NCI-H2107 (cell line): ENCODE measurements around the gene CARD19.
"Not testable (repeated sequence)": the region's sequence is repeated elsewhere in the genome, so short reads cannot be mapped to it uniquely, and the experiment has no call there.

ENCODE experiments used
- DNase-seq: peaks from one replicate; lab custom pipeline; 2025; lab: John Stamatoyannopoulos, UW

CARD19 gene

GRCh38 chr9:93134015-93134739 lies 38.2 kb downstream of the CARD19 start, which contains the start of gene NINJ1:
Gene NINJ1 (minus strand): TSS chr9:93134251. CDS start chr9:93134217, 34 bp downstream.
- DNase-seq, result no peak

- no peak for DNase-seq
Observed at GRCh38 chr9:93134740-93135444, 38.9 kb downstream of the CARD19 start.

DNA sequence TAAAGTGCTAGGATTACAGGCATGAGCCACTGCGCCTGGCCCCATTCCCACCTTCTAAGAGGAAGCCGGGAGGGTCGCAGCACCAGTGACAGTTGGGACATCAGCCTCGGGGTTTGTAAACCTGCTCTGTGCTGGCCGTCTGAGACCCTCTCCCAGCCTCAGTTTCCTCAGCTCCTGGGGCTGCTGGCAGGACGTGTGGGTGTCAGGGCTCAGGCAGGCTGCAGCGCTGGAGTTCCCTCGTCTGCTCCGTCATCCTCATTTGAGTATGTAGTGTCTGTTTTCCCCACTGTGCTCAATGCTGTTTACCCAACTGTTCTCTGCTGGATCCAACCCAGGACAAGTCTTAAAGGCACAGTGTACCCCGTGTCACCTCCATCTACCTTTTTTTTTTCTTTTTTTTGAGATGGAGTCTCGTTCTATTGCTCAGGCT lies 40.0 kb downstream of the CARD19 start:
- DNase-seq, result no peak

- no peak for DNase-seq
Observed at GRCh38 chr9:93137362-93137761, 41.3 kb downstream of the CARD19 start.

DNA sequence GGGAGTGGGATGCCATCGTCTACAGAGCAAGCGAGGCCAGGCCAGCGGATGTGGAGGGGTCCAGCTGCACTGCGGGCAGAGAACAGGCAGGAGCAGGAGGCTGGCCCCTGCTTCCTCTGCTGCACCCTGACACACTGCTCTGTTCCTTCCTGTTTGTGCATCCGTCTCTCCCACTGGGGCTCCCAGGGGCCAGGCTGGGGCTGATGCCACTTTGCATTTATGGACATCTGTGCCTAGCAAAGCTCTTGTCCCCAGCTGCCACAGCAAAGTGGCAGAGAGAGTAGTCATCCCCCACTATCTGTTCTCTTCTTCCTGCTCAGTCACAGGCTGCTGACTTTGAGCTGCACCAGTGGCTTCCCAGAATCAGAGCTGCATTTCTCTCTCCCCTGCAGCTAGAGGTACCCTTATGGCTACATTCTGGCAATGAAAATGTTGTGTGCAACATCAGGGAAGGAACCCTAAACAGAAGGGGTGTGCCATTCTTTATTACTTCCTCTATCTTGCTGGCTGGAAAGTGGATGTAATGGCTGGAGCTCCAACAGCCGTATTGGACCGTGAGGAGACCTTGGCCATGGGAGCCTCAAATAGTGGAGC lies 42.3 kb downstream of the CARD19 start:
- DNase-seq, result no peak

- DNase-seq, result no peak
Observed at GRCh38 chr9:93139365-93140182, 43.6 kb downstream of the CARD19 start.

DNA sequence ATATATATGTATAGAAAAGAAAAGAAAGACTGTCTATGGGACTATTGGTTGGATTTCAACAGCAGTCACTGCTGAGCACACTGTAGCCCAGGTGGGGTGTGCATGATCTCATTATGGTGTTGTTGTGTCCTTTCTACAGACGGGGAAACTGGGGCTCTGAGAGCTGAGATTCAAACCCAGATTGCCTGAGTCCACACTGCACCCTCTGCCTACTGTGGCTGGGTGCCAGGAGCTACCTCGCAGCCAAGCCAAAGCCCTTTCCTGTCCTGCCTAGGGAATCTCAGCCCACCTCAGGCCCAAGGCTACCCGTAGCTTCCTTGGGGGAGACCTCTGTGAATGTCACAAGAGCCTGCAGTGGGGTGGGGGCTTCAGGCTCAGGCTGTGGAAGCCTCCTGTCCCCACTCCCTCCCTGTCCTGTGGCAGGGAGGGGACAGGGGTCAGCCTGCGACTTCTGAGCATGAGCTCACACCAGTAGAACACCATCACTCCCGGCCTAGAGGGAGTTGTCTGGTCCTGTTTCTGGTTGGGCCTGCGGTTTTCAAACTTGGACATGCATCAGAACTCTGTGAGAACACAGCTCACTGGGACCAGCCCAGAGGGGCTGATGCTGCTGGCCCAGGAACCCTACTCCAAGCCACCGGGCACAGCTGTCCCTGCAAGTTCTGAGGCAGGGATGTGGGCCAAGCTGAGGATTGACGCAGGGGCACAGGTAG lies 45.9 kb downstream of the CARD19 start:
- no peak for DNase-seq

GRCh38 chr9:93143830-93144530 lies 48.0 kb downstream of the CARD19 start:
- DNase-seq, result peak; percentile 24

DNA sequence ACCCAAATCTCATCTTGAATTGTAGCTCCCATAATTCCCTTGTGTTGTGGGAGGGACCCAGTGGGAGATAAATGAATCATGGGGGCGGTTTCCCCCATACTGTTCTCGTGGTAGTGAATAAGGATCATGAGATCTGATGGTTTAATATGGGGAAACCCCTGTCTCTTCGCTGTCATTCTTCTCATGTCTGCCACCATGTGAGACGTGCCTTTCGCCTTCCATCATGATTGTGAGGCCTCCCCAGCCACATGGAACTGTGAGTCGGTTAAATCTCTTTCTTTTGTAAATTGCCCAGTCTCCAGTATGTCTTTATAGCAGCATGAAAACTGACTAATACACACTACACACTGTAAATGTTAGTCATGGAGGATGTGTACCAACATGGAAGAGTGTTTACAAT lies 50.7 kb downstream of the CARD19 start:
- not testable (repeated sequence) for DNase-seq

GRCh38 chr9:93147632-93148031 lies 51.6 kb downstream of the CARD19 start:
- DNase-seq, result no peak

DNA sequence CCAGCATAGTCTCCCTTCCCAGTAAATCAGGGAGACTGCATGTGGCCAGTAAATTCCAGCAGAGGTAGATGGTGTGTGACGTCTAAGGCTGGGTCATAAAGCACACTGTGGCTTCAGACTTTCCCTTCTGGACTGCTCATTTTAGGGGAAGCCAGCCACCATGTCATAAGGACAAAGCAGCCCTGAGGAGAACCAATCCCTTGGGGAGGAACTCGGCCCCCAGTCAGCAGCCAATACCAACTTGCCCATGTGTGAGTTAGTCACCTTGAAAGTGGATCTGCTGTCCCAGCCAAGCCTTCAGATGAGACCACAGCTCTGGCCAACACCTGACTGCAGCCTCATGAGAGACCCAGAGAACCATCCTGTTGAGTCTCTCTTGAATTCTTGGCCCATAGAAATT lies 52.7 kb downstream of the CARD19 start:
- no peak for DNase-seq

DNA sequence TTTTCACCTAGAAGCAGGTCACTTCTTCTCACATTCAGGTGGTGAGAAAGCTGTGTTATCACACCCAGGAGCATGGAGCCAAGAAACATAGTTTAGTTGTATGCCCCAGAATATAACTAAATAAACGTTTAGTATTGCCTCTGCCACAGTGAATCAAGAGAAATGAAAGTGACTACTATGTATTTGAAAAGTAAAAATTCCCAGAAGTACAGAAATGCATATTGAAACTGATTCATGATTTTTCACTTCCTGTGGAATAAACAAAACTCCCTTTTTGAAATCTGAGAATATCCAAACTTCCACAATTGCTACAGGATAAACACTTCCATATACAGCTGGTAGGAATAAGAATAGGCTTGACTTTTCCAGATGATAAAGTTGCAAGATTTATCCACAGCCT lies 53.3 kb downstream of the CARD19 start:
- no peak for DNase-seq

- DNase-seq, result no peak
Observed at GRCh38 chr9:93151097-93151784, 55.2 kb downstream of the CARD19 start.

DNA sequence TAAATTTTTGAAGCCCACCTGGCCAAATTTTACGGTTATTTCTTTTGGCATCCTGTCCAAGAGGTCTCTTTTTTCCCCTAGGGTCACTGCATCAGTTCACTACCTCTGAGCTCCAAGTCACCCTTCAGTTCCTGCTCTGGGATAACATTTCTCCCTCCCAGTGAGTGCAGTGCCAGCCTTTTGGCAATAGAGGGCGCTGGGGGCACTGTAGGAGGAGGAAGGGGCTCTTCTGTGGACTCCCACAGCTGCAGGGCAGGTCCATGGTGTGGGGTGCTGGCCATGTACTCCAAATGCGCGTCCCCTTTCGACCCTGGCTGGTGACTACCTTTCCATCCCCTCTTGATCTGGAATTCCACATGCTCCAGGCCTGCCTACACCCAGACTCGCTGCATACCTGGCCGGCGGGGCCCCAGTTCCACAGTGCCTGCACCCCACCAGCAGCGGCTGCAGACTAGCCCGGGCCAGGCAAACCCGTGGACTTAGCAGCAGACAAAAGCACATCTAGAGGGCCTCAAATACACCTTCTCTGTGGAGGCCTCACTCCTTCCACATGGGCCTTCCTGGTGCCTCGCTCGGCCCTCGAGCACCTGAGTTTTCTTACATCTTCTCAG lies 58.4 kb downstream of the CARD19 start:
- DNase-seq, result no peak

DNA sequence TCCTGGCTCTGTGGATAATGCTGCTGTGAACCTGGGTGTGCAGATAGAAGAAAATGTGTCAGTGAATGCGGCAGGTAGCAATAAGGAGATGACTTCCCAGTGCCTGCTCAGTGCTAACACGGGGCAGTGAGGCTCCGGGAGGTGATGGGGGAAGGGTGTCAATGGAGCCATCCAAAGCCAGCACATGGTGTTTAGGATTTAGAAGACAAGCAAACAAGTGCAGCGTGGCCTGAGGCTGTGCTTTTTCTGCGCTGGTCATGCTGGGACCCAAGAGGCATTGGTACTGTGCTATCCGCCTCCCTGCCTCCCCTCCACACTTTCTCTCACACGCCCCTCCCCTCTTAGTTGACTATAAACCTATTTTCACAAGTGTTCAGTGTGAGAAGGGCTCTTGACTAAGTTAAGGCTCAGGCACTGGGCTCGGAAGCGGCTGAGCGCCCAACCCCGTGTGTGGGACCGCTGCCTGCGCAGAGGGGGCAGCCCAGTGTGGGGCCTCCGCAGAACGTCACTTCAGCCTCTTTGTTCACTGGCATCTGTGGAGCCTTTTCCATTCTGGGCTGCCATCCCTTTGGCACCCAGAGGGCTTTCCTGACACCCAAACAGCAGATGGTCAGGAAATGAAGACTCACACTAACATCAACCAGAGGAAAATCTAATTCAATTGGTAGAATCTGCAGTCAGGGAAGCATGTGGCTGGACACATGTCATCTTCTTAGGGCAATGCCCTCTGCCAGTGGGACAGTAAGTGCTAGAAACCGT lies 59.9 kb downstream of the CARD19 start:
- DNase-seq, result no peak

GRCh38 chr9:93156475-93157008 lies 60.5 kb downstream of the CARD19 start:
- DNase-seq, result no peak

DNA sequence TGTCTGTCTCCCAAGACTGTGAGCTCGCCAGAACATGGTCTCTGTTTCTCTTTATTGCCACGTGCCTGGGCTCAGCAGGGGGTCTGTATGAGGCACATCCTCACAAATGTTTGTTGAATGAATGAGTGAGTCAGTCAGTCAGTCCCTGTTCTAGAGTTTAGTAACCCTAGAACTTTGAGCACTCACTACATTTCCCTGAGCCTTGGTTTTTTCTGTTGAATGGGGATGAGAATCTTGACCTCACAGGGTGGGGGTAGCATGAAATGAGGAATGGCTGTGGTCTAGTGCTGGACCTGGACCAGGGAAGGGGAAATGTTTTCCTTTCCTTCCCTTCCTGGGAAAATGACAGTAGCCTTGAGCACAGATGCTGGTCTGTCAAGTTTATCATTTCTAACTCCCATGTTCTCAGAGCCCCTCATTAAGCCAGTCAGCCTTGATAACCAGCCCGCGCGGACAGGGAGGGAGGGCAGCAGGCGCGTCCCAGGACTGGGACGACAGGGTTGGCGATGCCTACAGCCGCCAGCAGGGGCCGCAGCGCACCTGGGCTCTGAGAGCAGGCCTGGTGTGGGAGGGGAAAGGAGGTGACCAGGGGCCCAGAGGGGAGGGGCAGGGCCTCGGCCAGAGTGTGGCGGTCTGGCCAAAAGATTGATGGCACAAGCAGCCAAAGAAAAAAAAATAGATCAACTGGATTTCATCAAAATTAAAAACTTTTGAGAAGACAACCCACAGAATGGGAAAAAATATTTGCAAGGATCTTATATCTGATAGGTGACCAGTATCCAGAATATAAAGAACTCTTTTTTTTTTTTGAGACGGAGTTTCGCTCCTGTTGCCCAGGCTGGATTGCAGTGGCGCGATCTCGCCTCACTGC lies 63.8 kb downstream of the CARD19 start:
- no peak for DNase-seq
